ENCODE measurements around the gene GNAS-AS1. TPM values are rescaled to one million over a fixed set of nuclear protein-coding genes. Genes with fewer than 3 reads are reported as not detected.
A peak's percentile ranks its signal among the peaks of the same experiment; 100 is the strongest.

The GNAS-AS1 gene
- total RNA-seq, 1 donor from 2014 or later = 0.97 TPM

- H3K4me1 ChIP-seq = peaks cover 25% of the 10 kb centered on the region
- TF ChIP-seq CTCF (IDR thresholded peaks at IDR 0.05) = peak; percentile 55
- no peak within 1 kb of the TSS for H3K27ac ChIP-seq
- H3K36me3 ChIP-seq = no peaks in the 10 kb centered on the region
- H3K27me3 ChIP-seq (ENCODE audit: low read depth) = peaks cover 77% of the 10 kb centered on the region
- peak; percentile 53 to 71 for ATAC-seq
- peak; percentile 68 for DNase-seq
- peak within 1 kb of the TSS; percentile 51 for H3K4me3 ChIP-seq
- intact Hi-C loops (cut with DNase I) = no loop called here
- H3K9me3 ChIP-seq = no peaks in the 10 kb centered on the region
Observed at GRCh38 chr20:58852543-58853271, 2.0 kb upstream of the GNAS-AS1 start, which contains the start of gene GNAS. Gene GNAS (plus strand): TSS chr20:58852716.

GRCh38 chr20:58851969-58852458 lies 1.3 kb upstream of the GNAS-AS1 start:
- DNase-seq = no peak
- Histone ChIP-seq H3K27me3 (ENCODE audit: low read depth) (peaks cover 72% of the 10 kb centered on the region), H3K4me3 (peak overlapping the region; percentile 51), H3K9me3 (no peaks in the 10 kb centered on the region), H3K36me3 (no peaks in the 10 kb centered on the region), H3K4me1 (peaks cover 25% of the 10 kb centered on the region), H3K27ac (no peak overlapping the region)
- no peak for TF ChIP-seq CTCF (IDR thresholded peaks at IDR 0.05)
- no peak for ATAC-seq
- intact Hi-C loops (cut with DNase I) = no loop called here

- TF ChIP-seq CTCF (IDR thresholded peaks at IDR 0.05) = no peak
- DNase-seq (no peak), ATAC-seq (no peak)
- Histone ChIP-seq H3K27ac (no peak overlapping the region), H3K27me3 (ENCODE audit: low read depth) (peaks cover 73% of the 10 kb centered on the region), H3K36me3 (no peaks in the 10 kb centered on the region), H3K9me3 (no peaks in the 10 kb centered on the region), H3K4me3 (peak overlapping the region; percentile 51), H3K4me1 (peaks cover 25% of the 10 kb centered on the region)
- intact Hi-C loops (cut with DNase I) = no loop called here
Observed at GRCh38 chr20:58851221-58851968, 693 bp upstream of the GNAS-AS1 start.

- intact Hi-C loops (cut with DNase I) = no loop called here
Observed at GRCh38 chr20:58847463-58847862, 3.2 kb downstream of the GNAS-AS1 start.

GRCh38 chr20:58845706-58846105 lies 5.0 kb downstream of the GNAS-AS1 start:
- H3K4me1 ChIP-seq = no peaks in the 10 kb centered on the region
- DNase-seq (no peak), ATAC-seq (no peak)
- intact Hi-C loops (cut with DNase I) = no loop called here
- H3K27ac ChIP-seq = no peak overlapping the region
- no peak for TF ChIP-seq CTCF (IDR thresholded peaks at IDR 0.05)
- H3K4me3 ChIP-seq = no peak overlapping the region
- no peaks in the 10 kb centered on the region for H3K36me3 ChIP-seq
- H3K9me3 ChIP-seq = no peaks in the 10 kb centered on the region
- peaks cover 34% of the 10 kb centered on the region for H3K27me3 ChIP-seq (ENCODE audit: low read depth)

More at GRCh38 chr20:58847463-58847862, 3.2 kb downstream of the GNAS-AS1 start:
- TF ChIP-seq CTCF (IDR thresholded peaks at IDR 0.05) = no peak
- Histone ChIP-seq H3K9me3 (no peaks in the 10 kb centered on the region), H3K4me1 (peaks cover 13% of the 10 kb centered on the region), H3K4me3 (no peak overlapping the region), H3K36me3 (no peaks in the 10 kb centered on the region), H3K27me3 (ENCODE audit: low read depth) (peaks cover 34% of the 10 kb centered on the region), H3K27ac (no peak overlapping the region)
- DNase-seq (no peak), ATAC-seq (no peak)
